ENCODE results near the gene AUTS2. TPM values are rescaled to one million over a fixed set of nuclear protein-coding genes. Genes with fewer than 3 reads are reported as not detected.
"Not testable (repeated sequence)": the region's sequence is repeated elsewhere in the genome, so short reads cannot be mapped to it uniquely, and the experiment has no call there.

Gene AUTS2
- total and polyA plus RNA-seq, 2 donors: 13.4 to 87.7 TPM

DNA sequence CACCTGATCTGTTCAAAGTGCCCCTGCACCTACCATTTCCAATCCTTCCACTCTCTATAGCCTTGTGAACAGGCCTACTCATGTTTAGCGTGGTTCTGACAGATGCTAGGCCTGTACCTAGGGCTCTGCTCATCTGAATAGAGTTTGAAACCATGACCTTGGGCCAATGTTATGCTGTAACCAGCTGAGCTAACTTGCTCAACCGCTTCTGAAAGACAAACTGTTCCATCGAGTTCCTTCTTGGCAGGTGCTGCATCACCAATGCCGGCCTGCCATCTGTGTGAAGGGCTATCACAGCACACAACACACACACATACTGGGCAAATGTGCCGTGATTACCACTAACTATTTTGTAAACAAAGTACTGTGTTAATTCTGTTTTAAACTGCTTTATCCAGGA, 1114.7 kb downstream of the AUTS2 start:
- 94% methylated on average over 5 of the region's 5 CpGs for WGBS
- Histone ChIP-seq H3K27ac (ENCODE audit: low read depth) (no peak overlapping the region), H3K36me3 (ENCODE audit: insufficient read depth) (no peaks in the 10 kb centered on the region), H3K4me1 (ENCODE audit: insufficient read depth) (peaks cover 4% of the 10 kb centered on the region), H3K4me3 (ENCODE audit: low read depth, low read length) (no peak overlapping the region)
- no peak for DNase-seq (ENCODE audit: extremely low spot score)

DNA sequence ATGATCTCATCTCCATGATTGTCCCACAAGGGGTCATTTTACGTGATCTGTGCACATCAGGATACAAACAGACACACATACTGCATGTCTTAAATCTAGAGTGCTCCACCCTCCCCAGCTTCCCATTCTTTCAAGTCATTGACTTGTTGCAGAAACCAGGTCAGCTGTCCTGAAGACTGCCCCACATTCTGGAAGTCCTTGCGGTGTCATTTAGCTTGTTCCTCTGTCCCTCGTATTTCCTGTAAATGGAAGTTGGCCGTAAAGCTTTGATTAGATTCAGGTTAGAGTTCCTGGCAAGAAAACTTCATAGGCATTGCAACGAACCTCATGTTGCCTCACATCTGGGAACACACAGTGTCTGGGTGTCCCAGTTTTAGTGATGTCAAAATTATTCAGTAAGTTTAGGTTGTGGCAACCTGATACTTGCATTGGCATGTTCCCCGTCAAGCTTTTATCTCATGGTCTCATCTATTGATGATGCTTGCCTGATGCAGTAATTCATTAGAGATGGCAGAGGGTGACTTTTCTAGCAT, 1116.3 kb downstream of the AUTS2 start:
- peaks cover 3% of the 10 kb centered on the region for H3K4me1 ChIP-seq (ENCODE audit: insufficient read depth)
- H3K27ac ChIP-seq (ENCODE audit: low read depth): no peak overlapping the region
- 96% methylated on average over 6 of the region's 6 CpGs for WGBS
- no peak overlapping the region for H3K4me3 ChIP-seq (ENCODE audit: low read depth, low read length)
- H3K36me3 ChIP-seq (ENCODE audit: insufficient read depth): no peaks in the 10 kb centered on the region
- no peak for DNase-seq (ENCODE audit: extremely low spot score)

DNA sequence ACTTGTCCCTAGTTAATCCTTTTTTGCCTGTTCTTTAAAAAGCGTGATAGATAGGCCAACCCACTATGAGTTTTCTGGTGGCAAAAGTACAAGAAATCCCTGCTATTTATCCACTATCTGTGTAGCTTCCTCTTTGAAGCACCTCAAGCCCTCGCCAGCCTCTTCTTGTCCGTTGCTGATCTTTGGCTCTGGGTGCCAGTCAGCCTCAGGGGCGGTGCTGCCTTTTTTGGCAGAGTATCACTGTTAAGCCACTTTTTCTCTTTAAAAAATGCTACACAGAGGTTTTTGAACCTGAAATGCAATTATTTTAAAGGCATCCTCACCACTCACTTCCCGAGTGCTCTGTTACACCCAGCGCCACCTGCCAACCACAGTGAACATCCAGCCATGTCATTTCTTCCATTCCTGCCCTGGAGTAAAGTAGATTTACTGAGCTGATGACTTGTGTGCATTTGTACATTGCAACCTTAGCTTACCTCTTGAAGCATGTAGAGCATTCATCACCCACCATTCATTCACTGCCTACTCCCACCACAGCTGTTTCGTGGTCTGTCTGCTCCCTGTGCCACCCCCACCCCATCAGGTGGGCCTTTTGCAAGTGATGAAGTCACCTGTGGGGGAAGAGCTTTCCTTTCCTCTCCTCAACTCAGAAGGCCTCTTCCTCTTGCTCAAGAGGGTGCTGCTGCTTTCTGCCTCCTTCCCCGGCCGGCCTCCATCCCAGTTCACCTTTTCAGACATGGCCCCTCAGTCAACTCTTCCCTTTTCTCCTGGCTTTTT, 1119.5 kb downstream of the AUTS2 start:
- 90% methylated on average over 9 of the region's 9 CpGs for WGBS
- Histone ChIP-seq H3K27ac (ENCODE audit: low read depth) (no peak overlapping the region), H3K4me1 (ENCODE audit: insufficient read depth) (no peaks in the 10 kb centered on the region), H3K4me3 (ENCODE audit: low read depth, low read length) (no peak overlapping the region), H3K36me3 (ENCODE audit: insufficient read depth) (no peaks in the 10 kb centered on the region)
- no peak for DNase-seq (ENCODE audit: extremely low spot score)

DNA sequence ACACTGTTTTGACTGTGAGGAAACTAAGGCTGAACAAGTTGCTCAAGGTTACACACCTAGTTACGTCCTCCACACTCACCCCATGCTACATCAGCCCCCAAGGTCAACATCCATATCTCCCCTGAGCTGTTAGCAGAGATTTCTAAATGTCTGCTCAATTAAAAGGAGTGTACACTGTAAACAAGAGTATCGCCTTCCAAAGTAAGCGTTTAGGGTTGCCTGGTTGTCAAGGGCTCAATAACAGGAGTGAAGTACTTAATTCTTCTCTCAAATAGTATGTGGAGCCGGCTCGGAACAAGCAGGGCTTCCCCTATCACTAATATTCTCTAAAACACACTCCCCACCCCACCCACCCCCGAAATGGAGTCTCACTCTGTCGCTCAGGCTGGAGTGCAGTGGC, 1120.8 kb downstream of the AUTS2 start:
- 96% methylated on average over 7 of the region's 7 CpGs for WGBS
- Histone ChIP-seq H3K4me1 (ENCODE audit: insufficient read depth) (no peaks in the 10 kb centered on the region), H3K4me3 (ENCODE audit: low read depth, low read length) (no peak overlapping the region), H3K27ac (ENCODE audit: low read depth) (no peak overlapping the region), H3K36me3 (ENCODE audit: insufficient read depth) (no peaks in the 10 kb centered on the region)
- DNase-seq (ENCODE audit: extremely low spot score): no peak

DNA sequence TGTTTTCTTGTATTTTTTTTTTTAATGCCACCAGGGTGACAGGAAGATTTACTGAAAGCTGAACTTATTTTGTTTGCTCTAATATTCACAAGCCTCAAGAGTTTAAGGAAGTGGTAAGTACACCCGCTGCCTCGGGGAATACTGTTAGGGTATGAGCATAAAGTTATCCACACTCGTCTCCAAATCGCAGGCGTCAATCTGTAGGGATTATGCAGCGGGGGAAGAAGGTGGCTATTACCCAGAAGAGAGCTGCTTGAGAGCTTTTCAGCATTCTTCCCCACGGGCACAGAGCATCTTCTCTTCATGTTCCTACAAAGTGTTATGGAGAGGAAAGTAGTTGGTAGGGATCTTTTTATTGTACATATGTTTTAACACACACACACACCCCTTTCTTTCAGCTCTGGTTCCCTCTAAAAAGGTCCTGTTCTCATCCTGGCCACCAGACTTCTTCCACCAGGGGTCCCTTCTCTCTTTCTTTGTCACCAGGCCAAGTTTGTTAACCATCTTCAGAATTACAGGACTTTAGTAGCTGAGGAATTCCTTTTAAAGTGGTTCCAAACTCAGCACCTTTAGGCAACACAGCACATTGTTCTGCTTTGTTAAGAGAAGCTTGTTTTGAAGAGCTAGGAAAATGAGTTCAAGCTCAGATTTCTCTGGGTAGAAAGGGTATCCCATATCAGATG, 1122.1 kb downstream of the AUTS2 start:
- Histone ChIP-seq H3K36me3 (ENCODE audit: insufficient read depth) (no peaks in the 10 kb centered on the region), H3K4me3 (ENCODE audit: low read depth, low read length) (no peak overlapping the region), H3K4me1 (ENCODE audit: insufficient read depth) (peaks cover 1% of the 10 kb centered on the region), H3K27ac (ENCODE audit: low read depth) (no peak overlapping the region)
- WGBS: 79% methylated on average over 7 of the region's 7 CpGs
- DNase-seq (ENCODE audit: extremely low spot score): no peak

DNA sequence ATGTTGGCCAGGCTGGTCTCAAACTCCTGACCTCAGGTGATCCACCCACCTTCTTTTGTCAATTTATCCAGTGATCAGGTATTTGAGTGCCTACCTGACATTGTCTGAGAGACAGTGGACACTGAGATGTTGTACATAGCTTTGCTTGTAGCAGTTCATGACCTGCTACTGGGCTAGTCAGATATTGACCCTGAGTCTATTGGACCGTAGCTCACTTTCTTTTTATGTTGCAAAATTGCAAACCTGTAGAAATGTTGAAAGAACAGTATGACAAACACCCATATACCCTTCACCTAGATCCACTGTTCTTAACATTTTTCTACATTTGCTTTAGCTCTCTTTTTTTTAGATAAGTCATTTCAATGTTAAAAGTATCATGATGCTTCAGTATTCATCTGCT, 1123.2 kb downstream of the AUTS2 start:
- H3K36me3 ChIP-seq (ENCODE audit: insufficient read depth): no peaks in the 10 kb centered on the region
- WGBS: 97% methylated on average over 1 of the region's 1 CpG
- no peak overlapping the region for H3K27ac ChIP-seq (ENCODE audit: low read depth)
- H3K4me1 ChIP-seq (ENCODE audit: insufficient read depth): peaks cover 1% of the 10 kb centered on the region
- no peak overlapping the region for H3K4me3 ChIP-seq (ENCODE audit: low read depth, low read length)
- DNase-seq (ENCODE audit: extremely low spot score): no peak

DNA sequence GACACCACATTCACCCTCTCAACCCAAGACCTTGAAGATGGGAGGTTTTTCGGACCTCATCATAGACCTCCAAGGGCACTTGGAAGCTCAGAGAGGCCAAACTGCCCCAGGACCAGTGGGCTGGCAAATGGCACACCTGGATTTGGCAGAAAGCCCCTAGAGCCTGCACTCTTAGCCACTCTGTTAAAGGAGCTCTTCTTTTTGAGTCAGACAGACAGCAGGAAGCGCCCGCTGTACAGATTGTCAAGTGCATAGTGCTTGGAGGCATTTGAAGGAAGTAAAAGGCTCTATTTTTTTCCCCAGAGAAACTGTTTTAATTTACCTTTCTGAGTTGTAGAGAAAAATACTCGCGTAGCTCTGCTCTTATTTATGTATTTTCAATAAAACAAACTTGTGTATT, 1125.1 kb downstream of the AUTS2 start:
- no peaks in the 10 kb centered on the region for H3K36me3 ChIP-seq (ENCODE audit: insufficient read depth)
- H3K4me1 ChIP-seq (ENCODE audit: insufficient read depth): peaks cover 2% of the 10 kb centered on the region
- H3K27ac ChIP-seq (ENCODE audit: low read depth): no peak overlapping the region
- 95% methylated on average over 5 of the region's 5 CpGs for WGBS
- H3K4me3 ChIP-seq (ENCODE audit: low read depth, low read length): no peak overlapping the region
- no peak for DNase-seq (ENCODE audit: extremely low spot score)

DNA sequence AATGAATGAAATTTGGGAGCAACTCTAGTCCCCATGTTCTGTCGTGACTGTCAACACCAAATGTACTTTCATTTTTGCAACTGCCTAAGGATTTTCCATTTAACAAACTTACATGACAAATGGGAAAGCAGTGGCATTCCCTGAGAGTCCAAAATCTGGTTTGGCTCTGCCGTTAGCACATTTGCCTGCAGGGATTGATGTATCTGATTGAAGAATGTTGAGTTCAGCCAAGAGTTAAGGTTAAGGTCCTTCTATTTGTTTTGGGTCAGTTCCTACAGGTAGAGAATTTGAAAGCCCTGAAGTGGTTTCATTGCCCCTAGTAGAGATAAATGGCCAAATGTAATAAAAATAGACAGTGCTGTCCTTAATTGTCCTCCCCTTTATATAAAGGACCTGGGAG, 1127.2 kb downstream of the AUTS2 start:
- H3K4me3 ChIP-seq (ENCODE audit: low read depth, low read length): no peak overlapping the region
- no peak overlapping the region for H3K27ac ChIP-seq (ENCODE audit: low read depth)
- H3K4me1 ChIP-seq (ENCODE audit: insufficient read depth): peaks cover 2% of the 10 kb centered on the region
- 87% methylated on average over 2 of the region's 2 CpGs for WGBS
- H3K36me3 ChIP-seq (ENCODE audit: insufficient read depth): no peaks in the 10 kb centered on the region
- no peak for DNase-seq (ENCODE audit: extremely low spot score)

DNA sequence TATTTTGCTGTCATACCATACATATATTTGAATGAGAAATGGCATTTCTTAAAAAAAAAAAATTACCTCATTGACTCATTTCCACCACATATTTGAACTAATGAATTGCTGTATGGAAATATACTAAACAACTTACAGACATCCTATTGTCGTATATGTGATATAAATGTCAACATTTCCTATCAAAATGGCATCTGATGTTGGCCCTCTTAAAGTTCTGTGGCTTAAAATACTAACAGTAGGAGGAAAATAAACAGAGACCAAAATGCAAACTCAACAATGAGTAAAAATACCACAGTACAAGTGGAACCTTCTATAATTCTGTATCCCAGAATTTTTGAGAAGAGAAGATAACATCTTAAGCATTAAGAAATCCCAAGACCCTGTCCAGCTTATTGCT, 1128.0 kb downstream of the AUTS2 start:
- 78% methylated on average over 1 of the region's 1 CpG for WGBS
- peaks cover 2% of the 10 kb centered on the region for H3K4me1 ChIP-seq (ENCODE audit: insufficient read depth)
- DNase-seq (ENCODE audit: extremely low spot score): no peak
- H3K4me3 ChIP-seq (ENCODE audit: low read depth, low read length): no peak overlapping the region
- H3K27ac ChIP-seq (ENCODE audit: low read depth): no peak overlapping the region
- H3K36me3 ChIP-seq (ENCODE audit: insufficient read depth): no peaks in the 10 kb centered on the region

DNA sequence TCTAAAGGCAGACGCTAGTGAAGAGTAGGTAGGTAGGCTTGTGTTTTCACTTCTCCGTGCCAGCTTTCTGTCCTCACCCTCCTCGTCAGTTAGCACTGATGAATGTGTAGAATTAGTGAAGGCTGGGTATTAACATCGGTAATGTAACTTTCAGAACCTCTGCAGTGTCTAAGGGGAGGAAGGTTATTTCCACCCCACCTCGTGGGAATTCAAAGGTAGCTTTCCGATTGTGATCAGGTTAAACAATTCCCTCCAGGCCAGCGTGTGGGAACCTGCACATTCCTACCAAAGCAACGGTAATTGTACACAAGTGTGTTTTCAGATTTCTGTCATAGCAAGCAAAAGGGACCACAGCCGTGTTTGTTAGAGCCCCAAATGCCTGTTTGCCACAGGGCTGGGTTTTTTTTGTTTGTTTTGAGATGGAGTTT, 1128.7 kb downstream of the AUTS2 start:
- H3K36me3 ChIP-seq (ENCODE audit: insufficient read depth): no peaks in the 10 kb centered on the region
- peaks cover 2% of the 10 kb centered on the region for H3K4me1 ChIP-seq (ENCODE audit: insufficient read depth)
- 84% methylated on average over 9 of the region's 9 CpGs for WGBS
- no peak overlapping the region for H3K27ac ChIP-seq (ENCODE audit: low read depth)
- no peak for DNase-seq (ENCODE audit: extremely low spot score)
- H3K4me3 ChIP-seq (ENCODE audit: low read depth, low read length): no peak overlapping the region

DNA sequence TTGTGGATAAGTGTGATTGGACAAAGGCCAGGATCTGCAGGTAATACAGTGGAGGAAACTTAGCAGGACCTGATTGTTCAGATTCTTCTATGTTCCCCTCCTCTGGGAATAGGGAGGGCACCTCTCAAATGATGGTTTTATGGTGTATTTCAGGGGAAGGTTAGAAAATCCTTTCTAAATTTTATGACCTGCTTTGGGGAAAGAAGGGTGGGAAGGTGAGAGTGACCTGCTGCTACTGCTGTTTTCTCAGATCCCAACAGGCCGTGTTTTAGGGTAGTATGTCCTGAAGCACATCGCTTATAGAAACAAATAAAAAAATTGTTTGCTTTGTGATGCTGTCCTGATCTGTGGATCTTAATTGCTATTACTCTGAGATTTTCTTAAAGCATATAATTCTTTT, 1129.6 kb downstream of the AUTS2 start:
- H3K4me1 ChIP-seq (ENCODE audit: insufficient read depth): peaks cover 2% of the 10 kb centered on the region
- no peak for DNase-seq (ENCODE audit: extremely low spot score)
- H3K27ac ChIP-seq (ENCODE audit: low read depth): no peak overlapping the region
- 84% methylated on average over 2 of the region's 2 CpGs for WGBS
- no peak overlapping the region for H3K4me3 ChIP-seq (ENCODE audit: low read depth, low read length)
- no peaks in the 10 kb centered on the region for H3K36me3 ChIP-seq (ENCODE audit: insufficient read depth)

DNA sequence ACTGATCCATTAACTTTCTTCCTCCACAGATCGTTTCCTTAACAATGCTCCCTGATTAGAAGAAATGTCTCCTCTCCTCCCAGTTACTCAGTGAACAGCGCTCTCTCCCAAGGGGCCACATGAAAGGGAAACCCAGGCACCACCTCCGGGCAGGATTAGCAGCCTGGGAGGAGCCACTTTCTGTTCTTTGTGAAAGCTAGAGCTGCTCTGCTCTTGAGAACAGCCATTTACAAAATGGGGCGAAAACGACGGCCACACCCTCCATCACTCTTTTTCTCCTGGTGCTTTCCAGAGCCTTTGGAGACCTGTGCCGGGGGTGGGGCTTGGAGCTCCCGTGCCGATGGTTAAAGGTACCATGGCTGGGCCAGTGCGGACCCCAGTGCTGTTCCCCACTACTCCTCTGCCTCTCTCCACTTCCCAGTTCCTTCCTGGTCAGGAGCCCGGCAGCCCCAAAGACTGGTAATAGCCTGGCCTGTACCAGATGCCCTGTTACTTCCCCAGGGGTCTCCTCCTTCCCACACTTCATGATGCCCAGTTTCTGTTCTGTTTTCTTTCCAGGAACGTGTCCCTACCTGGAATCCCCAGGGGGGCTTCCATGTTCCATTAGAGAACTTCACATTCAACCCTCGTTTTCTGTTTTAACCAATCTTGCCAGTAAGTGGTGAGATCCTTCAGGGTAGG, 1130.7 kb downstream of the AUTS2 start:
- Histone ChIP-seq H3K4me1 (ENCODE audit: insufficient read depth) (peaks cover 2% of the 10 kb centered on the region), H3K4me3 (ENCODE audit: low read depth, low read length) (no peak overlapping the region), H3K36me3 (ENCODE audit: insufficient read depth) (no peaks in the 10 kb centered on the region), H3K27ac (ENCODE audit: low read depth) (peak overlapping the region; percentile 33)
- no peak for DNase-seq (ENCODE audit: extremely low spot score)
- 63% methylated on average over 13 of the region's 13 CpGs for WGBS

DNA sequence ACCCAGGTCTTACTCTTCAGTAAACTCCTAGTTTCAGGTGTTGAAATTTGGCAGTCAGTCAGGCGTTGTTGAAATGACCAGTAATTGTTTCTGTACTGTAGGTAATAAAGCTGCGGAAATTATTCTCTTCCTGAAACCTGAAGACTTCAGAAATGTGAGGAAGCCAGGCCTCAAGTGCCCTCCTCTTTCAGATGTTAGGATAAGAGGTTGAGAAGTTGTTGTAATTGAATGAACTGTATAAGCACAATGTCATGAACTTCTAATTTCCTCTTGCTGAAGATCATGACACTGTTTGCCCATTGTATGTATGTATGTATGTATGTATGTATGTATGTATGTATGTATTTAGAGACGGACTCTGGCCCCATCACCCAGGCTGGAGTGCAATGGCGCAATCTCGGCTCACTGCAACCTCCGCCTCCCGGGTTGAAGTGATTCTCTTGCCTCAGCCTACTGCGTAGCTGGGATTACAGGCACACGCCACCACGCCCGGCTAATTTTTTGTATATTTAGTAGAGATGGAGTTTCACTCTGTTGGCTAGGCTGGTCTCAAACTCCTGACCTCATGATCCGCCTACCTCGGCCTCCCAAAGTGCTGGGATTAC, 1131.4 kb downstream of the AUTS2 start:
- not testable (repeated sequence) for H3K36me3 ChIP-seq (ENCODE audit: insufficient read depth); H3K4me1 ChIP-seq (ENCODE audit: insufficient read depth); DNase-seq (ENCODE audit: extremely low spot score); H3K4me3 ChIP-seq (ENCODE audit: low read depth, low read length)
- 96% methylated on average over 13 of the region's 13 CpGs for WGBS
- peak overlapping the region; percentile 33 for H3K27ac ChIP-seq (ENCODE audit: low read depth)
